ENCODE data around the gene PDCD7.

Gene PDCD7

DNA sequence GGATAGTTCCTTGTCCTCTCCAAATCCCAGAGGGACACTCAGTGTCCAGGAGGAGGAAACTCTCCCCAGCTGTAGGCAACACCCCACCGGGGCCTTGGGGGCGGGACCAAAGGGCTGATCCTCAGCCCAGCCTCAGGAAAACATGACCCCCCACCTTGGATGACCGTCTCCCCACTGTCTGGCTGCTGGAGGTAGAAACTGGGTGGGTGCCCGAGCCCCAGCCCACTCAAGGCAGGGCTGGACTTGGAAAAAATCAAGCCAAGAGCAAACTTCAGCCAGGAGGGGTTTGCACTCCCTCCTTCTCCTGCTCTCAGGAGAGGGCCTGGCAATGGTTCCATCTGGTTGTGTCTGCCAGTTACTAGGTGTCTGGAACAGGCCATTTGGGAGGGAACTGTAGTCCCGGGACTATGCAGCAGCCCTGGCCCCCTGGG lies 62.2 kb downstream of the PDCD7 start:
- TF ChIP-seq YY1 (IDR thresholded peaks at IDR 0.05; ENCODE audit: low read depth) (no peak), FOXM1 (IDR thresholded peaks at IDR 0.05; ENCODE audit: borderline replicate concordance, low read depth) (no peak), ZBTB7A (IDR thresholded peaks at IDR 0.05; ENCODE audit: low read depth) (no peak), TAF1 (IDR thresholded peaks at IDR 0.05; ENCODE audit: low read depth) (no peak), CREB1 (IDR thresholded peaks at IDR 0.05; ENCODE audit: low read depth) (no peak), CEBPB (IDR thresholded peaks at IDR 0.05) (no peak), TEAD4 (IDR thresholded peaks at IDR 0.05) (no peak), NFIC (IDR thresholded peaks at IDR 0.05) (no peak)
- TF ChIP-seq, protein P1, sequence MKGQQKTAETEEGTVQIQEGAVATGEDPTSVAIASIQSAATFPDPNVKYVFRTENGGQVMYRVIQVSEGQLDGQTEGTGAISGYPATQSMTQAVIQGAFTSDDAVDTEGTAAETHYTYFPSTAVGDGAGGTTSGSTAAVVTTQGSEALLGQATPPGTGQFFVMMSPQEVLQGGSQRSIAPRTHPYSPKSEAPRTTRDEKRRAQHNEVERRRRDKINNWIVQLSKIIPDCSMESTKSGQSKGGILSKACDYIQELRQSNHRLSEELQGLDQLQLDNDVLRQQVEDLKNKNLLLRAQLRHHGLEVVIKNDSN (IDR thresholded peaks at IDR 0.05) = no peak

DNA sequence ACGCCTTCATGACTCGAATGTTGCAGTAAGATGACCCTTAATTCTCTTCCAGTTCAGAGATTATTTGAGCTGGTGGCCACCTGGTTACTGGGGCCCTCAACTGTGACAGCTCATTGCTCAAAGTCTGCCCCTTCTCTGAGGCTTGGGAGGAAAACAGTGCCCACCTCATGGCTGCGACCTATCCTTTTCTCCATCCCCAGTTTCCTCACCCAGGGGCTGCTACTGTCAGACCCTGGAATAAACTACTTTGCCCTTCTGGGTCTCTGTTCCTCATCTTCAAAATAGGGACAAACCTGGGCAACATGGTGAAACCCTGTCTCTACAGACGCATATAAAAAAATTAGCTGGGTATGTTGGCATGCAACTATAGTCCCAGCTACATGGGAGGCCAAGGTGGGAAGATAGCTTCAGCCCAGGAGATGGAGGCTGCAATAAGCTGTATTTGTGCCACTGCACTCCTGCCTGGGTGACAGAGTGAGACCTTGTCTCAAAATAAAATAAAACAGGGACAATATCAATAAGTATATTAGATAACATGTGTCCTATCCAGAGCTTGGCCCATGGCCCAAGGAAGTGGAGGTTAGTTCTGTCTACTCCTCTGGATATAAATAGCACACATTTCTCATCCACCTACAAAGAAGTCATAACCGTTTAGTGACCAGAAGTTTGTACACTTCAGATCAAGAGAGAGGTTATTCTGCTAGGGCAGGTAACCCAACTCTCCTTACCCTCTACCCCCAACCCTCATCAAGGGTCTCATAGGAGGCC lies 63.6 kb downstream of the PDCD7 start:
- TF ChIP-seq TCF12 (IDR thresholded peaks at IDR 0.05; ENCODE audit: low read depth) = no peak
- TF ChIP-seq CREB1 (IDR thresholded peaks at IDR 0.05; ENCODE audit: low read depth) = no peak
- no peak for TF ChIP-seq TEAD4 (IDR thresholded peaks at IDR 0.05)
- no peak for TF ChIP-seq EP300 (IDR thresholded peaks at IDR 0.05; ENCODE audit: borderline replicate concordance)
- TF ChIP-seq ZBTB7A (IDR thresholded peaks at IDR 0.05; ENCODE audit: low read depth) = no peak
- no peak for TF ChIP-seq YY1 (IDR thresholded peaks at IDR 0.05; ENCODE audit: low read depth)
- TF ChIP-seq TAF1 (IDR thresholded peaks at IDR 0.05; ENCODE audit: low read depth) = no peak
- TF ChIP-seq, protein P1 (IDR thresholded peaks at IDR 0.05) = no peak
- TF ChIP-seq, protein P2, sequence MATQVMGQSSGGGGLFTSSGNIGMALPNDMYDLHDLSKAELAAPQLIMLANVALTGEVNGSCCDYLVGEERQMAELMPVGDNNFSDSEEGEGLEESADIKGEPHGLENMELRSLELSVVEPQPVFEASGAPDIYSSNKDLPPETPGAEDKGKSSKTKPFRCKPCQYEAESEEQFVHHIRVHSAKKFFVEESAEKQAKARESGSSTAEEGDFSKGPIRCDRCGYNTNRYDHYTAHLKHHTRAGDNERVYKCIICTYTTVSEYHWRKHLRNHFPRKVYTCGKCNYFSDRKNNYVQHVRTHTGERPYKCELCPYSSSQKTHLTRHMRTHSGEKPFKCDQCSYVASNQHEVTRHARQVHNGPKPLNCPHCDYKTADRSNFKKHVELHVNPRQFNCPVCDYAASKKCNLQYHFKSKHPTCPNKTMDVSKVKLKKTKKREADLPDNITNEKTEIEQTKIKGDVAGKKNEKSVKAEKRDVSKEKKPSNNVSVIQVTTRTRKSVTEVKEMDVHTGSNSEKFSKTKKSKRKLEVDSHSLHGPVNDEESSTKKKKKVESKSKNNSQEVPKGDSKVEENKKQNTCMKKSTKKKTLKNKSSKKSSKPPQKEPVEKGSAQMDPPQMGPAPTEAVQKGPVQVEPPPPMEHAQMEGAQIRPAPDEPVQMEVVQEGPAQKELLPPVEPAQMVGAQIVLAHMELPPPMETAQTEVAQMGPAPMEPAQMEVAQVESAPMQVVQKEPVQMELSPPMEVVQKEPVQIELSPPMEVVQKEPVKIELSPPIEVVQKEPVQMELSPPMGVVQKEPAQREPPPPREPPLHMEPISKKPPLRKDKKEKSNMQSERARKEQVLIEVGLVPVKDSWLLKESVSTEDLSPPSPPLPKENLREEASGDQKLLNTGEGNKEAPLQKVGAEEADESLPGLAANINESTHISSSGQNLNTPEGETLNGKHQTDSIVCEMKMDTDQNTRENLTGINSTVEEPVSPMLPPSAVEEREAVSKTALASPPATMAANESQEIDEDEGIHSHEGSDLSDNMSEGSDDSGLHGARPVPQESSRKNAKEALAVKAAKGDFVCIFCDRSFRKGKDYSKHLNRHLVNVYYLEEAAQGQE (IDR thresholded peaks at IDR 0.05; ENCODE audit: low read depth) = no peak

DNA sequence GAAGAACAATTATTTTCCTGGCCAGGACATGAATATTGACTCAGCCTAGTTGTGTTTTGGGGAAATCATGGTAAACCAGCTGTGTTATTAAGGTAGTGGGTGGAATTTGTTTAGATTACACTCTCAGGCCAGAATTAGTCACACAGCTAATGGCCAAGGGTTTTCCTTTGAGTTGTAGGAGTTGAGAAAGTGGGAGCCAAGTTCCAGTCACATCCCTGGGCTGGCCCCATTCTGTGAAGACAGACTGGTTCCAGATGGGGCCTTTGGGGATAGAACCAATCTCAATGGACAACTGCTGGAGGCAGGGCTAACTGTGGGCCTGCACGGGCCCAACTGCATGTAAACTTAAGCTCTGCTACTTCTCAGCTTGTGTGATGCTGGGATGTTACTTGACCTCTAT lies 64.4 kb downstream of the PDCD7 start:
- no peak for TF ChIP-seq ZBTB7A (IDR thresholded peaks at IDR 0.05; ENCODE audit: low read depth)
- no peak for TF ChIP-seq EGR1 (IDR thresholded peaks at IDR 0.05)
- no peak for TF ChIP-seq CEBPB (IDR thresholded peaks at IDR 0.05)
- TF ChIP-seq FOXM1 (IDR thresholded peaks at IDR 0.05; ENCODE audit: borderline replicate concordance, low read depth) = no peak
- TF ChIP-seq TCF12 (IDR thresholded peaks at IDR 0.05; ENCODE audit: low read depth) = no peak
- TF ChIP-seq TEAD4 (IDR thresholded peaks at IDR 0.05) = no peak
- no peak for TF ChIP-seq RAD21 (IDR thresholded peaks at IDR 0.05; ENCODE audit: low read depth)
- TF ChIP-seq, protein P2 (IDR thresholded peaks at IDR 0.05; ENCODE audit: low read depth) = no peak
- TF ChIP-seq, protein P3, sequence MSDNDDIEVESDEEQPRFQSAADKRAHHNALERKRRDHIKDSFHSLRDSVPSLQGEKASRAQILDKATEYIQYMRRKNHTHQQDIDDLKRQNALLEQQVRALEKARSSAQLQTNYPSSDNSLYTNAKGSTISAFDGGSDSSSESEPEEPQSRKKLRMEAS (IDR thresholded peaks at IDR 0.05) = no peak
- no peak for TF ChIP-seq NFIC (IDR thresholded peaks at IDR 0.05)
- no peak for TF ChIP-seq CREB1 (IDR thresholded peaks at IDR 0.05; ENCODE audit: low read depth)
- no peak for TF ChIP-seq YY1 (IDR thresholded peaks at IDR 0.05; ENCODE audit: low read depth)

DNA sequence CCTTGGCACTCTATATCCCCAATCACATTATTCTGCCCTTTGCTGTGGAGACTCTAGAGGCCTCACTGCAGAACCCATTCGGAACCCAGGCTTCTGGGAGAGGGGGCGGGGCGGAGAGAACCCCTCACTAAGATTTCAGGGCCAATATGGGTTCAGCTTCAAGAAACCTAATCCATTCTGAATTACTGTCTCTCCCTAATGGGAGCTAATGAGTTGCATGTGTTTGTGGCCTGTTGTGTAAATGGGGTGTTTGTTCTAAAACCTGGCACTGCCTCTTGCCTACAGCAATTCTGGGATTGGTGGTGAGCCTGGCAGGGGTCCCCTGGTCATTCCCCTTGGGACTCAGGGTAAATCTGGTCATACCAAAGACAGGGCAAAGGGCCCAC lies 65.2 kb downstream of the PDCD7 start:
- TF ChIP-seq NFIC (IDR thresholded peaks at IDR 0.05) (no peak), EGR1 (IDR thresholded peaks at IDR 0.05) (no peak), CEBPB (IDR thresholded peaks at IDR 0.05) (no peak), TCF12 (IDR thresholded peaks at IDR 0.05; ENCODE audit: low read depth) (no peak), YY1 (IDR thresholded peaks at IDR 0.05; ENCODE audit: low read depth) (no peak), RAD21 (IDR thresholded peaks at IDR 0.05; ENCODE audit: low read depth) (no peak), FOXM1 (IDR thresholded peaks at IDR 0.05; ENCODE audit: borderline replicate concordance, low read depth) (no peak), CREB1 (IDR thresholded peaks at IDR 0.05; ENCODE audit: low read depth) (no peak), TAF1 (IDR thresholded peaks at IDR 0.05; ENCODE audit: low read depth) (no peak), EP300 (IDR thresholded peaks at IDR 0.05; ENCODE audit: borderline replicate concordance) (no peak), ZBTB7A (IDR thresholded peaks at IDR 0.05; ENCODE audit: low read depth) (no peak), TEAD4 (IDR thresholded peaks at IDR 0.05) (no peak)
- TF ChIP-seq, protein P3 (IDR thresholded peaks at IDR 0.05) = no peak
- TF ChIP-seq, protein P1 (IDR thresholded peaks at IDR 0.05) = no peak
- TF ChIP-seq, protein P2 (IDR thresholded peaks at IDR 0.05; ENCODE audit: low read depth) = no peak
